HEK293T (cell line): Measurements from ENCODE around the gene IFT81.
"Not testable (repeated sequence)": the region's sequence is repeated elsewhere in the genome, so short reads cannot be mapped to it uniquely, and the experiment has no call there.

Experiments used
- CTCF ChIA-PET: fragments of 350-600 bp; formaldehyde crosslinking; extraction: SDS; loops from one replicate; lab custom pipeline; 2021; ENCODE audit warnings: antibody characterized with exemption, inconsistent platforms; lab: Yijun Ruan, JAX
- POLR2A ChIA-PET: fragments of 350-600 bp; formaldehyde crosslinking; extraction: SDS; loops from one replicate; lab custom pipeline; 2020; ENCODE audit warnings: antibody characterized with exemption, inconsistent platforms; lab: Yijun Ruan, JAX
- DNase-seq: peaks from one replicate; pipeline ENCODE4 v3.0.0; 2012; ENCODE audit warnings: mixed read lengths; ENCODE audit errors: extremely low spot score
- ARNT ChIP-seq: fragments of 450-650 bp; IDR thresholded peaks from 2 replicates; pipeline ENCODE4 v1.6.1; 2017; ENCODE audit warnings: mild to moderate bottlenecking
- BHLHE40 ChIP-seq: fragments of 450-650 bp; IDR thresholded peaks from 2 replicates; pipeline ENCODE4 v1.6.1; 2016; ENCODE audit warnings: mild to moderate bottlenecking, moderate library complexity, borderline replicate concordance
- CTBP1 ChIP-seq: fragments of 450-650 bp; IDR thresholded peaks from 2 replicates; pipeline ENCODE4 v1.6.1; 2016; ENCODE audit warnings: borderline replicate concordance
- ELF4 ChIP-seq: fragments of 450-650 bp; IDR thresholded peaks from 2 replicates; pipeline ENCODE4 v1.6.1; 2017; ENCODE audit warnings: antibody characterized with exemption
- FOXA1 ChIP-seq: fragments of 450-650 bp; IDR thresholded peaks from 2 replicates; pipeline ENCODE4 v1.6.1; 2016; ENCODE audit warnings: mild to moderate bottlenecking
- FOXK2 ChIP-seq: fragments of 450-650 bp; IDR thresholded peaks from 2 replicates; pipeline ENCODE4 v1.6.1; 2016; ENCODE audit warnings: mild to moderate bottlenecking
- FOXM1 ChIP-seq: fragments of 450-650 bp; IDR thresholded peaks from 2 replicates; pipeline ENCODE4 v1.6.1; 2017; ENCODE audit warnings: mild to moderate bottlenecking, borderline replicate concordance
- HDGF ChIP-seq: fragments of 450-650 bp; IDR thresholded peaks from 2 replicates; pipeline ENCODE4 v1.6.1; 2017; ENCODE audit warnings: antibody characterized with exemption, borderline replicate concordance
- L3MBTL2 ChIP-seq: fragments of 450-650 bp; conservative IDR thresholded peaks from 2 replicates; pipeline ENCODE4 v1.6.1; 2016; ENCODE audit warnings: mild to moderate bottlenecking
- LEF1 ChIP-seq: fragments of 450-650 bp; IDR thresholded peaks from 2 replicates; pipeline ENCODE4 v1.6.1; 2017; ENCODE audit warnings: mild to moderate bottlenecking, borderline replicate concordance
- NFRKB ChIP-seq: fragments of 450-650 bp; IDR thresholded peaks from 2 replicates; pipeline ENCODE4 v1.6.1; 2016; ENCODE audit warnings: mild to moderate bottlenecking, moderate library complexity
- SP1 ChIP-seq: fragments of 450-650 bp; IDR thresholded peaks from 2 replicates; pipeline ENCODE4 v1.6.1; 2017
- SUZ12 ChIP-seq: fragments of 450-650 bp; IDR thresholded peaks from 2 replicates; pipeline ENCODE4 v1.6.1; 2016; ENCODE audit warnings: mild to moderate bottlenecking
- TARDBP ChIP-seq: fragments of 450-650 bp; IDR thresholded peaks from 2 replicates; pipeline ENCODE4 v1.6.1; 2016
- ZNF384 ChIP-seq: fragments of 450-650 bp; IDR thresholded peaks from 2 replicates; pipeline ENCODE4 v1.6.1; 2016
- TF ChIP-seq, protein P1 (sequence below): fragments of 450-650 bp; IDR thresholded peaks from 2 replicates; pipeline ENCODE4 v1.6.1; 2016

IFT81 gene

DNA sequence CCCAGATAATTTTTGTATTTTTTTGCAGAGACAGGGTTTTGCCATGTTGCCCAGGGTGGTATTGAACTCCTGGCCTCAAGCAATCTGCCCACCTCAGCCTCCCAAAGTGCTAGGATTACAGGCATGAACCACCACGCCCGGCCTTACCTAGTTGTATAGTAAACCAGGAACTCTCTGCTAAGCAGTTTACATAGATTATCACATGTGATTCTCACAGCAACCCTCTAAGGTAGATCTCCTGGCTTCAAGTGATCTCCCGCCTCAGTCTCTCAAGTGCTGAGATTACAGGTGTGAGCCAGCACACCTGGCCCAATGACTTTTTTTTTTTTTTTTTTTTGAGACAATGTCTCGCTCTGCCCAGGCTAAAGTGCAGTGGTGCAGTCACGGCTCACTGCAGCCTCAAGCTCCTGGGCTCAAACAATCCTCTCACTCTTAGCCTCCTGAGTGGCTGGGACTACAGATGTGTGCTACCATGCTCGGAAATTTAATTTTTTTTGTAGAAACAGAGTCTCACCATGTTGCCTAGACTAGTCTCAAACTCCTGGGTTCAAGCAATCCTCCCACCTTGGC lies 130.9 kb downstream of the IFT81 start:
- CTCF ChIA-PET = no interaction called here
- POLR2A ChIA-PET = no interaction called here
- TF ChIP-seq SP1 = no peak
- no peak for DNase-seq

DNA sequence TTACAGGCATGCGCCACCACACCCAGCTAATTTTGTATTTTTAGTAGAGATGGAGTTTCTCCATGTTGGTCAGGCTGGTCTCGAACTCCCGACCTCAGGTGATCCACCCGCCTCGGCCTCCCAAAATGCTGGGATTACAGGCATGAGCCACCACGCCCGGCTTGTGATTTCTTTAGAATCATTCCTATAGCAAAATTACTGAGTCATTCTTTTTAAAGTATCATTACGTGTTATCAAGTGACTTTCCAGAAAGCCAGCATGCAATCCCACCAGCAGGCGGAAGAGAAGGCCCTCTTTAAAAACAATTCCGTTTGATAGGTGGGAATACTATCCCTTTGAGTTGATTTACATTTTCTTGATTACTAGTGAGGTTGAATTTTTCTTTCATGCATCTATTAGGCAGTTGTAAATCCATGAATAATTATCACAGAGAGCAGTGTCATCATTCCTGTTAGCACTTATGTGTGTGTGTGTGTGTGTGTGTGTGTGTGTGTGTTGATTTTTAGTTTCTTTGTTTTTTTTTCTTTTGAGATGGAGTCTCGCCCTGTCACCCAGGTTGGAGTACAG lies 131.8 kb downstream of the IFT81 start:
- DNase-seq, POLR2A ChIA-PET: not testable (repeated sequence)
- CTCF ChIA-PET = interaction anchor here (0.6 kb wide), 2 partner anchors 11 to 329 kb away, joined by 3 to 6 read pairs; no protein-coding TSS in a partner anchor

DNA sequence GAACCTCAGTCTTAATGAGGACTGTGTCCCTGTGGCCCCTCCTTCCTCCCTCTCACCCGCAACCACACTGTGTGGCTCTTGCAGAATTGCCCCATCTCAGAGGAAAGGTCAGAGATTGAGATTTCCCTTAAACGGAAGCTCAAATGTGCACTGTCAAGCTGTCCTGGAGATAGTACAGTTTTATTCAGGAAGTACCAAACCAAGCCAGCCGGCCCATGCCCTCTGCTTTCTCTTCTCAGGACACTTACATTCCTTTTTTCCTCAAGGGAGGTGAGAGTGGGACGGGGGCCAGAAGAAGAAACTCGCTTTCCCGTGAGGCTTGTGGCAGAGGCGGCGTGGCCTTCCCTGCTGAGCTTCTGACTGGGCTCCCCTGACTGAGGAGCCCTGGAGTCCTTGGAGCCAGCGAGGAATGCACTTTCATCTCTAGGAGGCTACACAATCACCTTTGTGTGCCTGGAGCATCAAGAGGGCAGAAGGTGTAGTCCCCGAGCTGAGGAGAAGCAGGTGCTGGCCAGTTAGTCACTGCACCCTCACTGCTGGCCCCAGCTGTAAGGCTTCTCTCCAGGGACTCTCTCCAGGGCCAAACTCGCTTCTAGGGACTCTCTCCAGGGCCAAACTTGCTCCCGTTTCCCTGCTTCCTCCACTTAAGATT lies 132.7 kb downstream of the IFT81 start:
- ChIA-PET CTCF (interaction anchor here (0.5 kb wide), 1 partner anchor 39 kb away, joined by 3 read pairs; no protein-coding TSS in a partner anchor), POLR2A (no interaction called here)
- TF ChIP-seq L3MBTL2 (no peak), FOXK2 (no peak), LEF1 (no peak), TARDBP (no peak), FOXA1 (no peak), NFRKB (no peak), SP1 (no peak), SUZ12 (no peak), BHLHE40 (no peak), ARNT (no peak), ELF4 (no peak), HDGF (no peak), ZNF384 (no peak), FOXM1 (no peak), CTBP1 (no peak)
- TF ChIP-seq, protein P1, sequence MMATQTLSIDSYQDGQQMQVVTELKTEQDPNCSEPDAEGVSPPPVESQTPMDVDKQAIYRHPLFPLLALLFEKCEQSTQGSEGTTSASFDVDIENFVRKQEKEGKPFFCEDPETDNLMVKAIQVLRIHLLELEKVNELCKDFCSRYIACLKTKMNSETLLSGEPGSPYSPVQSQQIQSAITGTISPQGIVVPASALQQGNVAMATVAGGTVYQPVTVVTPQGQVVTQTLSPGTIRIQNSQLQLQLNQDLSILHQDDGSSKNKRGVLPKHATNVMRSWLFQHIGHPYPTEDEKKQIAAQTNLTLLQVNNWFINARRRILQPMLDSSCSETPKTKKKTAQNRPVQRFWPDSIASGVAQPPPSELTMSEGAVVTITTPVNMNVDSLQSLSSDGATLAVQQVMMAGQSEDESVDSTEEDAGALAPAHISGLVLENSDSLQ = no peak
- DNase-seq = no peak

DNA sequence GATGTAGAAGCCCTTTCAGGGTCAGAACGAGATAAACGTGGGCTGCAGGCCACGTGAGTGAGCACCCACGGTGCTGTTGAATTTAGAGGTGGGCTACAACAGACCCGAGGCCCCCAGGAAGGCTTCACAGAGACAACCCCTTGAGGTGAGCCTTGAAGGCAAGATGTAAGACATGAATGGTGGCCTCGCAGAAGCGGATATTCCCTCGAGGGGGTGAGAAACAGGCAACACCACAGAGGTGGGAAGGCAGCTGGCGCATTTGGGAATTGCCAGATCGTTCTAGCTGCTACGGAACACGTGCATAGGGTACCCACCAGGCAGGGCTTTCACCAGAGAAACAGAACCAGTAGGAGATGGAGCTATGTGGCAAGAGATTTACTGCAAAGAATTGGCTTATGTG lies 134.3 kb downstream of the IFT81 start:
- ChIA-PET POLR2A (interaction anchor here (0.8 kb wide), 1 partner anchor 12 kb away, joined by 3 read pairs; no protein-coding TSS in a partner anchor), CTCF (no interaction called here)
- no peak for DNase-seq
- TF ChIP-seq NFRKB (no peak), SP1 (no peak)

- DNase-seq = no peak
- ChIA-PET CTCF (no interaction called here), POLR2A (no interaction called here)
- TF ChIP-seq BHLHE40 = no peak
- TF ChIP-seq ARNT = no peak
- TF ChIP-seq L3MBTL2 = no peak
- TF ChIP-seq SUZ12 = no peak
- no peak for TF ChIP-seq TARDBP
- TF ChIP-seq LEF1 = no peak
- TF ChIP-seq, protein P1 = no peak
- no peak for TF ChIP-seq FOXK2
- no peak for TF ChIP-seq SP1
- TF ChIP-seq CTBP1 = no peak
- no peak for TF ChIP-seq HDGF
- TF ChIP-seq FOXA1 = no peak
- TF ChIP-seq ELF4 = no peak
- no peak for TF ChIP-seq FOXM1
- TF ChIP-seq ZNF384 = no peak
- TF ChIP-seq NFRKB = no peak
These were observed 138.6 kb downstream of the IFT81 start for GRCh38 chr12:110262442-110263388.

GRCh38 chr12:110266381-110266960 lies 142.3 kb downstream of the IFT81 start:
- DNase-seq = no peak
- CTCF ChIA-PET = interaction anchor here (0.5 kb wide), 1 partner anchor 11 kb away, joined by 3 read pairs; no protein-coding TSS in a partner anchor
- POLR2A ChIA-PET = interaction anchor here (1.0 to 2.9 kb wide), 3 partner anchors 12 to 202 kb away, joined by 4 to 18 read pairs (median 4); partner anchors contain the start of genes ATP2A2, FAM216A and GPN3
- peak; percentile 91 for TF ChIP-seq L3MBTL2
- TF ChIP-seq ELF4 = no peak
